GM18498 (cell line): ENCODE data around the gene CPNE7.
"Not testable (repeated sequence)": the region's sequence is repeated elsewhere in the genome, so short reads cannot be mapped to it uniquely, and the experiment has no call there.

Source experiments
- ATAC-seq: cut with Tn5 transposase; IDR thresholded peaks from one replicate; pipeline ENCODE4 v1.9.1; 2021; ENCODE audit warnings: mild to moderate bottlenecking, moderate library complexity; ENCODE audit not compliant: unreplicated experiment

CPNE7 gene

GRCh38 chr16:89565256-89565505 lies 10.4 kb upstream of the CPNE7 start:
- ATAC-seq, result no peak

- no peak for ATAC-seq
Observed at GRCh38 chr16:89565506-89566372, 9.8 kb upstream of the CPNE7 start.

- no peak for ATAC-seq
Observed at GRCh38 chr16:89567656-89568594, 7.6 kb upstream of the CPNE7 start.

GRCh38 chr16:89569506-89570341 lies 5.8 kb upstream of the CPNE7 start:
- no peak for ATAC-seq

GRCh38 chr16:89570342-89570923 lies 5.1 kb upstream of the CPNE7 start:
- no peak for ATAC-seq

- ATAC-seq, result not testable (repeated sequence)
Observed at GRCh38 chr16:89570983-89571598, 4.5 kb upstream of the CPNE7 start.

GRCh38 chr16:89571636-89572035 lies 3.9 kb upstream of the CPNE7 start:
- ATAC-seq, result no peak

GRCh38 chr16:89572073-89572484 lies 3.5 kb upstream of the CPNE7 start:
- no peak for ATAC-seq

GRCh38 chr16:89572485-89573205 lies 2.9 kb upstream of the CPNE7 start:
- ATAC-seq, result no peak

- ATAC-seq, result no peak
Observed at GRCh38 chr16:89573826-89574680, 1.5 kb upstream of the CPNE7 start.

GRCh38 chr16:89574681-89575246 lies 794 bp upstream of the CPNE7 start:
- ATAC-seq, result no peak

- ATAC-seq, result no peak
Observed at GRCh38 chr16:89576153-89577054, 846 bp downstream of the CPNE7 start.

GRCh38 chr16:89577055-89577759 lies 1.6 kb downstream of the CPNE7 start:
- no peak for ATAC-seq

- ATAC-seq, result no peak
Observed at GRCh38 chr16:89579351-89579750, 3.8 kb downstream of the CPNE7 start.

- ATAC-seq, result no peak
Observed at GRCh38 chr16:89581045-89581695, 5.6 kb downstream of the CPNE7 start.

- ATAC-seq, result no peak
Observed at GRCh38 chr16:89581861-89582563, 6.5 kb downstream of the CPNE7 start.
